ENCODE measurements around the gene COX4I2. TPM values are rescaled to one million over a fixed set of nuclear protein-coding genes. Genes with fewer than 3 reads are reported as not detected.

Gene COX4I2
- total RNA-seq (ENCODE audit: low replicate concordance) = 0.08 TPM in 1 of 2 replicates, not detected in the other

GRCh38 chr20:31637660-31638059, at the start of gene COX4I2:
COX4I2 (plus strand) TSS chr20:31637912; CDS start chr20:31639018, 1,106 bp downstream.

GRCh38 chr20:31605031-31605901, 32.4 kb upstream of the COX4I2 start, which contains the start of gene ID1:
ID1 (plus strand) TSS chr20:31605289; CDS start chr20:31605388, 99 bp downstream.

Other genes with a start within 250 kb of the COX4I2 start
- not detected in 2 replicates for gene DEFB119, start 247.3 kb upstream of the COX4I2 start, total RNA-seq (ENCODE audit: low replicate concordance)
- not detected in 2 replicates for gene DEFB121, start 231.7 kb upstream of the COX4I2 start, total RNA-seq (ENCODE audit: low replicate concordance)
- gene DEFB123, start 197.3 kb upstream of the COX4I2 start, total RNA-seq (ENCODE audit: low replicate concordance) = not detected in 2 replicates
- not detected in 2 replicates for gene DEFB124, start 162.8 kb upstream of the COX4I2 start, total RNA-seq (ENCODE audit: low replicate concordance)
- 0.15 TPM in 1 of 2 replicates, not detected in the other for gene REM1, start 162.6 kb upstream of the COX4I2 start, total RNA-seq (ENCODE audit: low replicate concordance)
- gene HM13, start 123.5 kb upstream of the COX4I2 start, total RNA-seq (ENCODE audit: low replicate concordance) = 45.0 and 55.8 TPM in 2 replicates
- gene ID1, start 32.6 kb upstream of the COX4I2 start, total RNA-seq (ENCODE audit: low replicate concordance) = 6.4 and 565 TPM in 2 replicates
- gene BCL2L1, start 85.0 kb downstream of the COX4I2 start, total RNA-seq (ENCODE audit: low replicate concordance) = 36.9 and 59.4 TPM in 2 replicates
- gene TPX2, start 101.4 kb downstream of the COX4I2 start, total RNA-seq (ENCODE audit: low replicate concordance) = 1.2 and 40.1 TPM in 2 replicates
- gene MYLK2, start 181.4 kb downstream of the COX4I2 start, total RNA-seq (ENCODE audit: low replicate concordance) = 1.1 TPM in 1 of 2 replicates, not detected in the other
- 0.35 and 26.9 TPM in 2 replicates for gene FOXS1, start 207.7 kb downstream of the COX4I2 start, total RNA-seq (ENCODE audit: low replicate concordance)
- 0.23 TPM in 1 of 2 replicates, not detected in the other for gene DUSP15, start 232.6 kb downstream of the COX4I2 start, total RNA-seq (ENCODE audit: low replicate concordance)
- gene TTLL9, start 232.7 kb downstream of the COX4I2 start, total RNA-seq (ENCODE audit: low replicate concordance) = under 0.01 TPM in 1 of 2 replicates, not detected in the other

Measured in smooth muscle cell of the coronary artery (primary cell).